RWPE2 (cell line): ENCODE results near the gene CIB1.

Source experiments
- ATAC-seq: fragments of 200-7000 bp; cut with Tn5 transposase; 3 replicates; pipeline ENCODE4 v1.9.1; 2021; ENCODE audit warnings: low read depth
- DNase-seq: peaks from one replicate; pipeline ENCODE4 v3.0.0-alpha.2; 2020; ENCODE audit warnings: low spot score
- H3K27ac ChIP-seq: fragments of 450-650 bp; 2 replicates; pipeline ENCODE4 v1.5.1; 2017; ENCODE audit warnings: mild to moderate bottlenecking; ENCODE audit not compliant: poor library complexity, severe bottlenecking
- H3K27me3 ChIP-seq: fragments of 250-450 bp; sonication (Bioruptor Pico); 2 replicates; pipeline ENCODE4 v1.5.1; 2021; ENCODE audit warnings: mild to moderate bottlenecking, moderate library complexity; ENCODE audit not compliant: insufficient read depth, poor library complexity, severe bottlenecking
- H3K36me3 ChIP-seq: fragments of 250-450 bp; sonication (Bioruptor Pico); 2 replicates; pipeline ENCODE4 v1.5.1; 2020; ENCODE audit warnings: low read depth, mild to moderate bottlenecking, moderate library complexity
- H3K4me1 ChIP-seq: fragments of 250-450 bp; sonication (Bioruptor Pico); 2 replicates; pipeline ENCODE4 v1.5.1; 2021; ENCODE audit warnings: mild to moderate bottlenecking, moderate library complexity; ENCODE audit not compliant: insufficient read depth, poor library complexity, severe bottlenecking
- H3K4me3 ChIP-seq: fragments of 250-450 bp; sonication (Bioruptor Pico); 2 replicates; pipeline ENCODE4 v1.5.1; 2021; ENCODE audit warnings: mild to moderate bottlenecking, moderate library complexity; ENCODE audit not compliant: severe bottlenecking
- H3K9me3 ChIP-seq: fragments of 250-450 bp; sonication (Bioruptor Pico); 2 replicates; pipeline ENCODE4 v1.5.1; 2021; ENCODE audit warnings: mild to moderate bottlenecking, moderate library complexity; ENCODE audit not compliant: severe bottlenecking
- CTCF ChIP-seq: fragments of 450-650 bp; IDR thresholded peaks from one replicate; pipeline ENCODE4 v1.5.1; 2017; ENCODE audit warnings: mild to moderate bottlenecking, moderate library complexity; ENCODE audit not compliant: poor library complexity, severe bottlenecking

The CIB1 gene

GRCh38 chr15:90217671-90218394 lies 15.9 kb downstream of the CIB1 start:
- TF ChIP-seq CTCF, result no peak
- Histone ChIP-seq H3K27ac (peak overlapping the region; percentile 6), H3K4me1 (peaks cover 12% of the 10 kb centered on the region), H3K4me3 (no peak overlapping the region), H3K27me3 (no peaks in the 10 kb centered on the region), H3K9me3 (no peaks in the 10 kb centered on the region), H3K36me3 (peaks cover 100% of the 10 kb centered on the region)
- DNase-seq (no peak), ATAC-seq (no peak)

- Histone ChIP-seq H3K4me3 (no peak overlapping the region), H3K27me3 (no peaks in the 10 kb centered on the region), H3K27ac (peak overlapping the region; percentile 98), H3K9me3 (no peaks in the 10 kb centered on the region), H3K4me1 (peaks cover 44% of the 10 kb centered on the region), H3K36me3 (peaks cover 91% of the 10 kb centered on the region)
- DNase-seq (no peak), ATAC-seq (no peak)
- TF ChIP-seq CTCF, result peak; percentile 63
Observed at GRCh38 chr15:90214553-90215196, 19.1 kb downstream of the CIB1 start.

- H3K4me1 ChIP-seq, result peaks cover 52% of the 10 kb centered on the region
- no peak for DNase-seq
- no peak for TF ChIP-seq CTCF
- H3K27ac ChIP-seq, result peak overlapping the region; percentile 98
- no peak for ATAC-seq
- no peaks in the 10 kb centered on the region for H3K27me3 ChIP-seq
- H3K4me3 ChIP-seq, result no peak overlapping the region
- peaks cover 91% of the 10 kb centered on the region for H3K36me3 ChIP-seq
- no peaks in the 10 kb centered on the region for H3K9me3 ChIP-seq
Observed at GRCh38 chr15:90213818-90214204, 19.9 kb downstream of the CIB1 start.

- Histone ChIP-seq H3K4me1 (peaks cover 54% of the 10 kb centered on the region), H3K36me3 (peaks cover 91% of the 10 kb centered on the region), H3K27me3 (no peaks in the 10 kb centered on the region), H3K9me3 (no peaks in the 10 kb centered on the region), H3K4me3 (no peak overlapping the region), H3K27ac (peak overlapping the region; percentile 98)
- 0 out of 3 replicates have a peak, but pooled peaks have one; percentile 0 for ATAC-seq
- TF ChIP-seq CTCF, result no peak
- DNase-seq, result no peak
Observed at GRCh38 chr15:90213122-90213817, 20.5 kb downstream of the CIB1 start.
